ENCODE data around the gene RAB5B. TPM values are rescaled to one million over a fixed set of nuclear protein-coding genes. Genes with fewer than 3 reads are reported as not detected.
A peak's percentile ranks its signal among the peaks of the same experiment; 100 is the strongest.
"Not testable (repeated sequence)": the region's sequence is repeated elsewhere in the genome, so short reads cannot be mapped to it uniquely, and the experiment has no call there.

Gene RAB5B
- polyA plus RNA-seq, 1 donor: 124 TPM

DNA sequence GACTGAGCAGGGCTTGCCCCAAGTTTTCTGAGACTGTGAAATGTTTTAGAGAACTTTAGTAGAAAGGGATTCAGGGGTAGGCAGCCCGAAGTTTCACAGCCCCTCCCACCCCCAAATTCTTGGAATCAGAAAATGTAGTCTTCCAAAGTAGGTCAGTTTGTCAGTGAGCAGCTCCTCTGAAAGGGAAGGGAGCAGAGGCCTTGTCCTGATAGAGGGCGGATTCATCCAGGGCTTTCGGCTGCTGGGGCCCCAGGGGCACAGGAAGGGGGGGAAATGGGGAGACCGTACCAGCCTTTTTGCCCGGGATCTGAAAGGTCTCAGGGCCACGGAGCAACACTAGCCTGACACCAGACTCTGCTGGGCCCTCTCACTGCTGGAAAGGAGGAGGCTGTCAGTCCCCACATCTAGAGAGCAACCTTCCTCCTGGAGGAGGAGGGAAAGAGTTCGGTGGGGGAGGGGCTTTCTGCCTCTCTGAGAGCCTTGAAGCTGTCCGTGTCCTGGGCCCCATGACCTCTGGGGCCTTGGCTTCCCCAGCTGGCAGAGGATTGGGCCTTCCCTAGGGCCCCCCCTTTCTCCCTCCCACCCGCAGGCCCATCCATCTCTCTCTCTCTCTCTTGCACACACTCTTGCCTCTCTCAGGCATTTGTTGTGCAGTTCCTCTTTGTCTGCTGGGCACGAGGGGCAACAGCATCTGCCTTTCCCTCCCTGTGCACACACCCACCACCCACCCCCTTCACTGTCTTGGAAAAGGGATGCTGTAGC, 46.7 kb downstream of the RAB5B start, which contains the start of gene IKZF4:
IKZF4 (plus strand) TSS at position 621 of the 762 bp plus-strand sequence. CDS start 451 bp downstream, outside the sequence.
- peak; percentile 71 for DNase-seq

DNA sequence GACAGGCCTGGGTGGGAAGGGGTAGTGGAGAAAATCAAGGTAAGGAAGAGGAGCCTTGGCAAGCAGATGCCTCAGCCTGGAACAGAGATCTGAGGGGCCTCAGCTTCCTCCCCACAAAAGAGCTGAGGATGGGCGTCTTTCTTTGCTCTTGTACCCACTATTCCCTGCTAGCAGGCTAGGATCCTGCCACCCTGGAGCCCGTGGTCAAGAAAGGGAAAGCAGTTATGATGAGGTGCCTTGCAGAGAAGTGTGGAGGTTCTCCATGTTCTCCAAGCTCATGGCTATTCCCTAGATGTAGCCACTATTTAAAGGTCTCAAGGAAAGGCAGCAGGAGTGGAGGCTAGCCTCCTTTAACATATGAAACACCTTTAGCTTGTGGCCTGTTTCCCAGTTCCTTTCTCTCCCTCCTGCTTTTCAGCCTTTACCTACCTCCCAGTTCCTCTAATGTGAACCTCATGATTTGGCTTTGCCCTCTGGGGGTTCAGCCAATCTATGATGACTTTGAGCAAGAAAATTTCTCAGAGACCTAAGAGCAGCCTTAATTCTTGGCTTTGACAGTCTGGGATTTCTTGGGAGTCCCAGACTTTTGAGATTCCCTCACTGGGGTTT, 48.1 kb downstream of the RAB5B start:
- DNase-seq: no peak

DNA sequence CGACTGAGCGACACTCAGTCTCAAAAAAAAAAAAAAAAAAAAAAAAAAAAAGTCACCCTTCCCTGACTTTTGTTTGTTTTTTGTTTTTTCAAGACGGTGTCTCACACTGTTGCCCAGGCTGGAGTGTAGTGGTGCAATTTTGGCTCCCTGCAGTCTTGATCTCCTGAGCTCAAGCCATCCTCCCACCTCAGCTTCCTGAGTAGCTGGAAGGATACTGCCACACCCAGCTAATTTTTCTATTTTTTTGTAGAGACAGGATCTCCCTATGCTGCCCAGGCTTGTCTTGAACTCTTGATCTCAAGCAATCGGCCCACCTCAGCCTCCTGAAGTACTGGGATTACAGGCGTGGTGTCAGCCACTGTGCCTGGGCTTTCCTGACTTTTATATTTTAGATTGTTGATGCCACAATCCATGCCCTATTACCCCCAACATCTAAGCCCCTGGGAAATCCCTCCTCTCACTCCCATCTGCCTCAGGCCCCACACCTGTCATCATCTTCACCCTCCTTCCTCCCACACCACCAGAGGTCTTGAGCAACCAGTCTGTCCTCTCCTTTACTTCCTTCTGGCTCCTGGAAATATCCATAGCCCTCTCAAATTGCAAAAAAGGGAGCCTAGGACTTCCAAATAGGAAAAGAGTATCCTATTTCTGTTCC, 54.8 kb downstream of the RAB5B start:
- DNase-seq: no peak

DNA sequence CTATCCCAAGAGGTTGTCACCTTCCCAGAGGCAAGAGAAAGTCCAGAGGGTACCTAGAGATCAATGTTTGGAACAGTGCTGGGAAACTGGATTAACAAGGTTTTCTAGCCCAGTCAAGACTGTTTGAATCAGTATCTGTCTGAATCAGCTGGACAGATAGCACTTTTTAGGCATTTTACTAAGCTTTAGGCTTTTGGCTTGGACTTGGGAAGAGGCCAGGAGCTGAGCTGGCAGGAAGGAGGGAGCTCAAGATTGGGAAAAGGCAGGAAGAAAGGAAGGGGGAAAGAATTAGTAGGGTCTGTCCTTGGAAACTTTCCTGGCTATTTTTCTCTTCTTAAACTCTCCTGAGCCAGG, 55.3 kb downstream of the RAB5B start:
- no peak for DNase-seq

DNA sequence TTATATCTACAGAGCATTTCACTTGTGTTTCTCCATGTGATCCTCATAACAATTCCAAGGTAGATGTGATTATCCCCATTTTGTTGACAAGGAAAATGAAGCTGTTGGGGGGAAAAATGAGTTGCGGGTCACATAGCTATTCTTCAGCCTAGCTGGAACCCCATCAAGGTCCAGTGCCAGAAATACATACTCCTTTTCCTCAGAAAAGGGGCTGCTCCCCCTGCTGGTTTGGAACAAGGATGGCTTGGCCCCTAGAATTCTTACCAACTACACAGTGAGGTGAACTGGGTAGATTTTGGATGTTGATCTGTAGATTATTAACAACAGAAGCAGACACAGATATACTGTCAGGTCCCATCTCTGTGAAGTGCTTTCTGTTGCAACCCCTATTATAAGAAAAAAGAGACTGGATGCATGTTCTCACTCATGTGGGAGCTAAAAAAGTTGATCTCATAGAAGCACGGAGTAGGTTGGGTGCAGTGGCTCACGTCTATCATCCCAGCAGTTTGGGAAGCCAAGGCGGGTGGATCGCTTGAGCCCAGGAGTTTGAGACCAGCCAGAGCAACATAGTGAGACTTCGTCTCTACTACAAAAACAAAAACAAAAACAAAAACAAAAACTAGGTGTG, 55.9 kb downstream of the RAB5B start:
- DNase-seq: peak; percentile 75

DNA sequence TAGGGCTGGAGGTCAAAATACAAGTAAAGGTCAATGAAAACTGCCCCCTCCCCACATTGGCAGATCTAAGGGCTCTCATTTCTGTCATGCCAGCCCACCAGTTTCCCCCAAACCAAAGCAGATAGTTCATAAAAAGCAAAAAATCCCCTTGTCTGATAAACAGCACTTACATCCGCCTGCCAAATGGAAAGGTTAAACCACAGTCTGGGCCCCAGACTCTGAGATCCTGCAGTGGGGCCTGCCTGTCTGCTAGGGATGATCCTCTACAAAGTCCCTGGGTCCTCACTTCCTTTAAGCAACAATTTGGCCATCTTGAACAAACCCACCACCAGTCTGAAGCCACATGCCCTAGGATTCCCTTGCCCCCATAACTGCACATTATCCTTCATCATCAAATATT, 58.1 kb downstream of the RAB5B start:
- no peak for DNase-seq

DNA sequence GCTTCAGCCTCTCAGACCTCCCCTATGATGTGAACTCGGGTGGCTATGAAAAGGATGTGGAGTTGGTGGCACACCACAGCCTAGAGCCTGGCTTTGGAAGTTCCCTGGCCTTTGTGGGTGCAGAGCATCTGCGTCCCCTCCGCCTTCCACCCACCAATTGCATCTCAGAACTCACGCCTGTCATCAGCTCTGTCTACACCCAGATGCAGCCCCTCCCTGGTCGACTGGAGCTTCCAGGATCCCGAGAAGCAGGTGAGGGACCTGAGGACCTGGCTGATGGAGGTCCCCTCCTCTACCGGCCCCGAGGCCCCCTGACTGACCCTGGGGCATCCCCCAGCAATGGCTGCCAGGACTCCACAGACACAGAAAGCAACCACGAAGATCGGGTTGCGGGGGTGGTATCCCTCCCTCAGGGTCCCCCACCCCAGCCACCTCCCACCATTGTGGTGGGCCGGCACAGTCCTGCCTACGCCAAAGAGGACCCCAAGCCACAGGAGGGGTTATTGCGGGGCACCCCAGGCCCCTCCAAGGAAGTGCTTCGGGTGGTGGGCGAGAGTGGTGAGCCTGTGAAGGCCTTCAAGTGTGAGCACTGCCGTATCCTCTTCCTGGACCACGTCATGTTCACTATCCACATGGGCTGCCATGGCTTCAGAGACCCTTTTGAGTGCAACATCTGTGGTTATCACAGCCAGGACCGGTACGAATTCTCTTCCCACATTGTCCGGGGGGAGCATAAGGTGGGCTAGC, 60.9 kb downstream of the RAB5B start:
- DNase-seq: no peak

DNA sequence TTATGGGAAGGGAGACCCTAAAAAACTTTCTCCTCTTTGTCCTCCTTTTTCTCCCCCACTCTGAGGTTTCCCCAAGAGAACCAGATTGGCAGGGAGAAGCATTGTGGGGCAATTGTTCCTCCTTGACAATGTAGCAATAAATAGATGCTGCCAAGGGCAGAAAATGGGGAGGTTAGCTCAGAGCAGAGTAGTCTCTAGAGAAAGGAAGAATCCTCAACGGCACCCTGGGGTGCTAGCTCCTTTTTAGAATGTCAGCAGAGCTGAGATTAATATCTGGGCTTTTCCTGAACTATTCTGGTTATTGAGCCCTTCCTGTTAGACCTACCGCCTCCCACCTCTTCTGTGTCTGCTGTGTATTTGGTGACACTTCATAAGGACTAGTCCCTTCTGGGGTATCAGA, 63.3 kb downstream of the RAB5B start:
- DNase-seq: no peak

DNA sequence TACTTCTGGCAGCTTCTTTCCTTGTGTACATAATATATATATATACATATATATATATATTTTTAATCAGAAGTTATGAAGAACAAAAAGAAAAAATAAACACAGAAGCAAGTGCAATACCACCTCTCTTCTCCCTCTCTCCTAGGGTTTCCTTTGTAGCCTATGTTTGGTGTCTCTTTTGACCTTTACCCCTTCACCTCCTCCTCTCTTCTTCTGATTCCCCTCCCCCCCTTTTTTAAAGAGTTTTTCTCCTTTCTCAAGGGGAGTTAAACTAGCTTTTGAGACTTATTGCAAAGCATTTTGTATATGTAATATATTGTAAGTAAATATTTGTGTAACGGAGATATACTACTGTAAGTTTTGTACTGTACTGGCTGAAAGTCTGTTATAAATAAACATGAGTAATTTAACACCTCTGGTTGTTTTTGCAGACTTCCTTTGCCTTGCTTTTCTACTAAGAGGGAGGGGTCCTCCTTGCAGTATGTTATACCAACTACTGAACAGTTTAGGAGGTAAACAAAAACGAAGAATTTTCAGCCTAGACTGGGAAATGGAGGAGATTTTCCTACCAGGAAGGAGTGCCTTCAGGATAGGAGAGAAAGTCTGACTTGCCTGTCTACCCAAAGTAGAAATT, 64.3 kb downstream of the RAB5B start:
- no peak for DNase-seq

DNA sequence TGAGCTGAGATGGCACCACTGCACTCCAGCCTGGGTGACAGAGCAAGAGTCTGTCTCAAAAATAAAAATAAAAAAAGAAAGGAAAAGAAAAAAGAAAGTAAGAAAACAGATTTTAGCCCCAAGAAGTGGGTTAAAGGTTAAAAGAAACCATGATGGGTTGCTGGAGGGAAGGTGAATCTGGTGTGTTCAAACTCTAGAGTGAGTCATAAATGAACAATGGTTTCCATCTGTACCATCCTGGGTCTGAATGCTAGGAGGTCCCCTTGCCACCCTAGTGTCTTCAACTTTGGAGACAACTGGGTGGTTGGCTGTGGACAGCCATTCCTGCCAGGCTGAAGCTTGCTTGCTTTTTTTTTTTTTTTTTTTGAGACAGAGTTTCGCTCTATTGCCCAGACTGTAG, 66.3 kb downstream of the RAB5B start:
- DNase-seq: no peak

DNA sequence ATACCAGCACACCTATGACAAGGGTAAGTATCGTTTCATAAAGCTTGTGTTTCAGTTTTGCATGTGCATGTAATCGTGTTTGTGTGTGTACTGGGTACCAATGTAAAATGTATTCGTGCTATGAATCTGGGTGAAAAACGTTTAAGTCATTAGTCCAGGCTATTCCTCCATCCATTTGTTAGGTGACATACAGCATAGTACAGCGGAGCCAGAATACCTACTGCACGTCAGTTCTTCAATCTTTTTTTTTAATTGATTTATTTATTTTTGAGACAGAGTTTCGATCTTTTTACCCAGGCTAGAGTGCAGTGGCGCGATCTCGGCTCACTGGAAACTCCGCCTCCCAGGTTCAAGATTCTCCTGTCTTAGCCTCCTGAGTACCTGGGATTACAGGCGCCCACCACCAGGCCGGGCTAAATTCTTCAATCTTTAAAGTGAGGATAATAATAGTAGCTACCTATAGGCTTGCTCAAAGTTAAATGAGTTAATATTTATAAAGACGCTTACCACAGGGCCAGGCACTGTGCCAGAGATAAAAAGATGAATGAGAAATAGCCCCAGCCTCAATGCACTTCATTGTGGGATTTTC, 67.2 kb downstream of the RAB5B start:
- no peak for DNase-seq

DNA sequence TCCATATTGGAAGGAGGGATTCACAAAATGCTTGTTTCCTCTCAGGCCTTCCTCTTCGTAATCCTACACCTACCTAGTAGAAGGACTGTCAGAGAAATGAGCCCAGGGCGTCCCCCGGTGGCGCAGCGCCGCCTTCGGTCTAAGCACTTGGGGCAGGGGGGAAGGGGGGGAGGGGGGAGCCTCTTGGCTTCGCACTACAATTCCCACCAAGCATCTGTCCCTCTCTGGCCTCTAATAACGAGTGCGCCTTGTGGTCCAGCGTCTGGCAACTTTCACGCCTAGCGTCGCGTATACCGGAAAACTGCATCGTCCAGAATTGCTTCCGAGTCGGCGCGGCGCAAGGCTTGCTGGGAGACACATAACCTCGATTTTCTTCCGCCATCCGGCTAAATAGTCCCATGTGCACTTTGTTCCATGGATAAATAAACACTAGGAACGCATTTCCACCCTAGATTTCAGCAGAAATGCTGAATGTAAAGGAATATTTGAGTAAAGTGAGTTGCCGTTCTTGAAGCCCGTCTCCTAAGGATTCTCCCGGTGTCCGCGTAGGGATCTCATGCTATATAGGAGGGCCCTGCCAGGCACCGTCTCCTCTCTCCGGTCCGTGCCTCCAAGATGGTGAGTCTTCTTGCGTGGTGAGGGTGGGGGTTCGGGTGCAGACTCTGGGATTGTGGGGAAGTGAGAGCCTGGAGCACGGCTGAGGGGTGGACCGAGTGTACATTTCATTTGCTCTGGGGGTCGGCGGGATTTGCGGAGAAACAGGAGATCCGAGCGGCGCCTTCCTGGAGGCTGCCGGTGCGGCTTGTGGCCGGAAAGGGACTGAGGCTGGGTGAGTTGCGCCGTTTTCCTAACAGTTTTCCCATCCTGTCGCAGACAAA, 67.9 kb downstream of the RAB5B start, which contains the start of gene RPS26:
RPS26 (plus strand) TSS at position 367 of the 878 bp plus-strand sequence; CDS start at position 616, 249 bp downstream.
- DNase-seq: peak; percentile 98

DNA sequence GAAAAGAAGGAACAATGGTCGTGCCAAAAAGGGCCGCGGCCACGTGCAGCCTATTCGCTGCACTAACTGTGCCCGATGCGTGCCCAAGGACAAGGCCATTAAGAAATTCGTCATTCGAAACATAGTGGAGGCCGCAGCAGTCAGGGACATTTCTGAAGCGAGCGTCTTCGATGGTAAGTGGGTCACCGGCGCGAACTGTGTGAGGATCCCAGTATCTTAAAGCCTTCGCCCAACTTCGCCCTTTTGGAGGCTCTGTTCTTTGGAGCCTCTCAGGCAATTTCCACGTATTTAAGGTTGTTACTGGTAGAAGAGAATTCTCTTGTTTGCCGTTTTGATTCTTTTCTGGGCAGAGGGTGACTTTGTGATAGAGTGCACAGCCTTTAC, 68.5 kb downstream of the RAB5B start:
- not testable (repeated sequence) for DNase-seq

DNA sequence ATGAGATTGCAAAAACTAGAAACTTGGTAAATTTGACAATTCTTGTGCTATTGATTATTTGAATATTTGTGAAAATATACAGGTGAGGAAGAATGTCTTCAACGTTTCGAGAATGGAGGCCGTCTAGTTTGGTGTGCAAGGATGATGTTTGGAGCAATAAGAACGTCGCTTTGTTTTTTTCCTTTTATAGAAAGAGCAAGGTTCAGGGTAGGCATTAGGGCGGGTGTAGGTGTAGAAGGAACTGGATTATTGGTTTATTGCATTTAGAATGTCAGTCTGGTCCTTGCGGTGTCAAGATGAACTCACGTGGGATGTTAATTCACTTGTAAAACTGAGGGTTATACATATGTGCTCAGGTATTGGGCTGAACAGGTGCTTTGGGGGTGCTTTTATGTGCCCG, 69.0 kb downstream of the RAB5B start:
- no peak for DNase-seq

Other genes with a start within 250 kb of the RAB5B start
- 781 TPM for gene CD63, start 245.1 kb upstream of the RAB5B start, polyA plus RNA-seq (ENCODE audit: insufficient read length)
- gene GDF11, start 231.0 kb upstream of the RAB5B start, polyA plus RNA-seq (ENCODE audit: insufficient read length): 17.2 TPM
- gene SARNP, start 156.4 kb upstream of the RAB5B start, polyA plus RNA-seq (ENCODE audit: insufficient read length): 64.9 TPM
- gene ORMDL2, start 156.0 kb upstream of the RAB5B start, polyA plus RNA-seq (ENCODE audit: insufficient read length): 16.4 TPM
- gene DNAJC14, start 144.5 kb upstream of the RAB5B start, polyA plus RNA-seq (ENCODE audit: insufficient read length): 23.3 TPM
- gene MMP19, start 131.1 kb upstream of the RAB5B start, polyA plus RNA-seq (ENCODE audit: insufficient read length): 3.8 TPM
- gene PYM1, start 46.2 kb upstream of the RAB5B start, polyA plus RNA-seq (ENCODE audit: insufficient read length): 18.9 TPM
- gene DGKA, start 42.9 kb upstream of the RAB5B start, polyA plus RNA-seq (ENCODE audit: insufficient read length): 16.3 TPM
- gene PMEL, start 8.0 kb upstream of the RAB5B start, polyA plus RNA-seq (ENCODE audit: insufficient read length): 2.0 TPM
- gene CDK2, start 7.2 kb upstream of the RAB5B start, polyA plus RNA-seq (ENCODE audit: insufficient read length): 23.7 TPM
- 14.6 TPM for gene SUOX, start 23.2 kb downstream of the RAB5B start, polyA plus RNA-seq (ENCODE audit: insufficient read length)
- gene IKZF4, start 47.0 kb downstream of the RAB5B start, polyA plus RNA-seq (ENCODE audit: insufficient read length): 11.9 TPM
- 467 TPM for gene RPS26, start 67.8 kb downstream of the RAB5B start, polyA plus RNA-seq (ENCODE audit: insufficient read length)
- gene ERBB3, start 106.1 kb downstream of the RAB5B start, polyA plus RNA-seq (ENCODE audit: insufficient read length): 212 TPM
- gene PA2G4, start 130.5 kb downstream of the RAB5B start, polyA plus RNA-seq (ENCODE audit: insufficient read length): 115 TPM
- 4,856 TPM for gene RPL41, start 142.6 kb downstream of the RAB5B start, polyA plus RNA-seq (ENCODE audit: insufficient read length)
- gene ZC3H10, start 144.2 kb downstream of the RAB5B start, polyA plus RNA-seq (ENCODE audit: insufficient read length): 6.0 TPM
- 87.7 TPM for gene ESYT1, start 154.2 kb downstream of the RAB5B start, polyA plus RNA-seq (ENCODE audit: insufficient read length)
- 426 TPM for gene MYL6B, start 178.5 kb downstream of the RAB5B start, polyA plus RNA-seq (ENCODE audit: insufficient read length)
- gene MYL6, start 184.3 kb downstream of the RAB5B start, polyA plus RNA-seq (ENCODE audit: insufficient read length): 1,238 TPM
- 67.8 TPM for gene SMARCC2, start 215.4 kb downstream of the RAB5B start, polyA plus RNA-seq (ENCODE audit: insufficient read length)
- 45.6 TPM for gene RNF41, start 247.8 kb downstream of the RAB5B start, polyA plus RNA-seq (ENCODE audit: insufficient read length)

Measured in hindlimb muscle (tissue), 1 donor.